ENCODE results near the gene ADGRG6.

DNA sequence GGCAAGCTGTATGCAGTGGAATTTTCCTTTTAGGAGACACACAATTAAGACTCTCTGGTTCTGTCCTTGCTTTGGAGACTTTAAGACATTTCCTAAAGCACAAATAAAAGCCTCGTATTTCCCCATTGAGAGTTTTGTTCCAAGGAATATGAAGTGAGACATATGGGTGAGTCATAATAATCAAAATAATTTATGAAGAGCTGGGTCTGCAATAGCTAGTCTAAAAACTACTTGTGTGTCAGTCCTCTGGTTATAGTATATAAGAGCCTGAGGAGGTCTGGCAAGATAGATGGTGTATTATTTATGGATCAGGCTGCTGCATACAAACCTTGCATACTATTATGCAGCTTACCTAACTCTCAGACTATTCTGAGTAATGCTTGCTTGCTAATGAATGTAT lies 142.6 kb downstream of the ADGRG6 start:
- TF ChIP-seq, protein P1, sequence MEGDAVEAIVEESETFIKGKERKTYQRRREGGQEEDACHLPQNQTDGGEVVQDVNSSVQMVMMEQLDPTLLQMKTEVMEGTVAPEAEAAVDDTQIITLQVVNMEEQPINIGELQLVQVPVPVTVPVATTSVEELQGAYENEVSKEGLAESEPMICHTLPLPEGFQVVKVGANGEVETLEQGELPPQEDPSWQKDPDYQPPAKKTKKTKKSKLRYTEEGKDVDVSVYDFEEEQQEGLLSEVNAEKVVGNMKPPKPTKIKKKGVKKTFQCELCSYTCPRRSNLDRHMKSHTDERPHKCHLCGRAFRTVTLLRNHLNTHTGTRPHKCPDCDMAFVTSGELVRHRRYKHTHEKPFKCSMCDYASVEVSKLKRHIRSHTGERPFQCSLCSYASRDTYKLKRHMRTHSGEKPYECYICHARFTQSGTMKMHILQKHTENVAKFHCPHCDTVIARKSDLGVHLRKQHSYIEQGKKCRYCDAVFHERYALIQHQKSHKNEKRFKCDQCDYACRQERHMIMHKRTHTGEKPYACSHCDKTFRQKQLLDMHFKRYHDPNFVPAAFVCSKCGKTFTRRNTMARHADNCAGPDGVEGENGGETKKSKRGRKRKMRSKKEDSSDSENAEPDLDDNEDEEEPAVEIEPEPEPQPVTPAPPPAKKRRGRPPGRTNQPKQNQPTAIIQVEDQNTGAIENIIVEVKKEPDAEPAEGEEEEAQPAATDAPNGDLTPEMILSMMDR (IDR thresholded peaks at IDR 0.05; ENCODE audit: low read length) = no peak
- no peak for TF ChIP-seq EZH2 (IDR thresholded peaks at IDR 0.05; ENCODE audit: borderline replicate concordance, low read length)

All from OCI-LY1 (cell line).